ENCODE data around the gene LAMA5. TPM values are rescaled to one million over a fixed set of nuclear protein-coding genes. Genes with fewer than 3 reads are reported as not detected.

The LAMA5 gene
- total RNA-seq, 3 donors from 2014 or later: 16.6 to 114 (median 53.3) TPM

GRCh38 chr20:62403331-62403730 lies 36.2 kb upstream of the LAMA5 start:
- Histone ChIP-seq H3K36me3 (no peaks in the 10 kb centered on the region), H3K27me3 (no peaks in the 10 kb centered on the region), H3K4me1 (peaks cover 11 to 12% of the 10 kb centered on the region in 2 donors), H3K4me3 (no peak overlapping the region), H3K27ac (no peak overlapping the region), H3K9me3 (no peaks in the 10 kb centered on the region)
- TF ChIP-seq CTCF (IDR thresholded peaks at IDR 0.05) (no peak), POLR2AphosphoS5 (IDR thresholded peaks at IDR 0.05) (no peak), POLR2A (IDR thresholded peaks at IDR 0.05) (no peak)
- intact Hi-C loops (cut with DNase I; ENCODE audit: low total_unique reads): no loop called here
- DNase-seq (ENCODE audit: low spot score in 2 of 2): no peak

DNA sequence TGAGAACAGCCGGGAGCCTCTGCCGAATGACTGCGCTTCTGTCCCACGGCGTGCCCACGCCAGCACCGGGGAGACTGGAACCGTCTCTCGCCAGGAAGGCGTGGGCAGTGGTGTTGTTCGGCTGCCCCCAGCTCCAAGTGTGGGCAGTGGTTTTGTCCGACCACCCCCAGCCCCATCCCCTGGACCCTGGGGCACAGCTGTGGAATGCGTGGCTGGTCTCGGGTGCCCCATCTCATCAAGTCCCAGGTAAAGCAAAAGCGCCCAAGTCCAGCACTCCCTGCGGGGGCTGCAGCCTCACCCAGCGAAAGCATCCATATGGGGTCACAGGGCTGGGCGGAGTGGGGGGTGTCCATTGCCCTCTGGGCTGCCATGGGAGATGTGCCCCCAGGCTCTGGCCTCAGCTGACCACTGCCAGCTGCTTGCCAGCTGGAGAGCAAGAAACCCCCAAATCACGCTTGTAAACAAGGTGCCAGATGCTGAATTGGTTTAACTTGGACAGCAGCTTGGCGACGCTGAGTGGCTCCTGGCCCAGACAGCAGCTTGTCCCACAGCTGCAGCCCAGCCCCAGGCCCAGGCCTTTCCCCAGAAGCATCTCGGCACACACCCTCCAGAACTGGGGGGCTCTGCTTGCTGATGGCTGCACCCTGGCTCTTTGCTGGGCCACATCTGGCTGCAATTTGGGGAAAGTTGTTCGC lies 35.5 kb upstream of the LAMA5 start:
- H3K27me3 ChIP-seq: no peaks in the 10 kb centered on the region
- H3K36me3 ChIP-seq: no peaks in the 10 kb centered on the region
- H3K27ac ChIP-seq: no peak overlapping the region
- no peak for DNase-seq (ENCODE audit: low spot score in 2 of 2)
- H3K4me1 ChIP-seq: peaks cover 10 to 12% of the 10 kb centered on the region in 2 donors
- TF ChIP-seq POLR2AphosphoS5 (IDR thresholded peaks at IDR 0.05) (no peak), CTCF (IDR thresholded peaks at IDR 0.05) (no peak), POLR2A (IDR thresholded peaks at IDR 0.05) (no peak)
- no peaks in the 10 kb centered on the region for H3K9me3 ChIP-seq
- H3K4me3 ChIP-seq: no peak overlapping the region
- intact Hi-C loops (cut with DNase I; ENCODE audit: low total_unique reads): no loop called here

GRCh38 chr20:62401331-62401779 lies 34.2 kb upstream of the LAMA5 start:
- TF ChIP-seq POLR2AphosphoS5 (IDR thresholded peaks at IDR 0.05) (no peak), POLR2A (IDR thresholded peaks at IDR 0.05) (no peak), CTCF (IDR thresholded peaks at IDR 0.05) (no peak)
- Histone ChIP-seq H3K4me1 (peaks cover 7 to 11% of the 10 kb centered on the region in 2 donors), H3K4me3 (no peak overlapping the region), H3K27ac (no peak overlapping the region), H3K9me3 (no peaks in the 10 kb centered on the region), H3K27me3 (no peaks in the 10 kb centered on the region), H3K36me3 (no peaks in the 10 kb centered on the region)
- no peak for DNase-seq (ENCODE audit: low spot score in 2 of 2)
- intact Hi-C loops (cut with DNase I; ENCODE audit: low total_unique reads): no loop called here

DNA sequence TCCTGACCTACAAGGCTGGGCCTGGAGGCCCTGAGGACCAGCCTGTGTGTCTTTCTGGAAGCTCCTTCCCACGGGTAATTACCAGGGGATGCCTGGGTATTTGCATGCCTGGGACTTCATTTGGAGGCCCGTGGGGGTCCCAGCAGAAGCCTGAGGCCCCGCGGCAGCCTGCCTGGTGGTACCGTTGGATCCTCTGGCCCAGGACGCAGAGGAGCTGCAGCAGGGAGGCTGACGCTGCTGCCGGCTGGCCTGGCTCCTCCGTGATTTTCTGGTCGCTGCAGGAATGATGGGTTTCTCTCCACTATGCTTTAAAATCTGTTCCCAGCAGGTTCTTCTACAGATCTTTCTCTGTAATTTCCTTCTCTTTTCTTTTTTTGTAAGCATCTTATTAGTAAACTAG lies 33.4 kb upstream of the LAMA5 start:
- Histone ChIP-seq H3K27ac (no peak overlapping the region), H3K4me3 (no peak overlapping the region), H3K27me3 (no peaks in the 10 kb centered on the region), H3K4me1 (peaks cover 3 to 5% of the 10 kb centered on the region in 2 donors), H3K36me3 (no peaks in the 10 kb centered on the region), H3K9me3 (no peaks in the 10 kb centered on the region)
- intact Hi-C loops (cut with DNase I; ENCODE audit: low total_unique reads): no loop called here
- DNase-seq (ENCODE audit: low spot score in 2 of 2): no peak
- TF ChIP-seq CTCF (IDR thresholded peaks at IDR 0.05) (no peak), POLR2A (IDR thresholded peaks at IDR 0.05) (no peak), POLR2AphosphoS5 (IDR thresholded peaks at IDR 0.05) (no peak)

DNA sequence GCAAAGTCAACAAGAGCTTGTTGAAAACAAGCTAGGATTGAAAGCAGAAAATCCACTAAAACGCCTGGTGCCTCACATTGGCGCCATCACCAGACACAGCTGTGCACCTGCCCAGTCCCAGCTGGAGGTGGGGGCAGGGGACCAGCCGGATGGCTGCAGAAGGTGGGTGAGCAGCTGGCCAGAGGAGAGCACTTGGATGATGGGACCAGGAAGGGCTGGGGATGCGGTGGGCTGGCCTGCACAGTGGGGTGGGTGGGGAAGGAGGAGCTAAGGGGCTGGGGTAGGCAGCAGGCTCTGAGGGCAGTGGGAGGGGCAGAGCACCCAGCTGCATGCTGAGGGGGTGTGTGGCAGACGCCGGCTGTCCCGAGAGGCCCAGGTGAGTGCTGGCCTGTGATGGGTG lies 32.9 kb upstream of the LAMA5 start:
- TF ChIP-seq CTCF (IDR thresholded peaks at IDR 0.05) (no peak), POLR2A (IDR thresholded peaks at IDR 0.05) (no peak), POLR2AphosphoS5 (IDR thresholded peaks at IDR 0.05) (no peak)

More for the DNA sequence above, 32.9 kb upstream of the LAMA5 start:
- no peaks in the 10 kb centered on the region for H3K27me3 ChIP-seq
- no peak for DNase-seq (ENCODE audit: low spot score in 2 of 2)
- no peak overlapping the region for H3K27ac ChIP-seq
- H3K9me3 ChIP-seq: no peaks in the 10 kb centered on the region
- H3K4me1 ChIP-seq: no peaks in the 10 kb centered on the region
- no peaks in the 10 kb centered on the region for H3K36me3 ChIP-seq
- intact Hi-C loops (cut with DNase I; ENCODE audit: low total_unique reads): no loop called here
- no peak overlapping the region for H3K4me3 ChIP-seq

Measured in breast epithelium (tissue), 4 donors.